Bronchial epithelial cell (primary cell): ENCODE measurements around the gene ABCB9. TPM values are rescaled to one million over a fixed set of nuclear protein-coding genes. Genes with fewer than 3 reads are reported as not detected.

Source experiments
- DNase-seq: peaks from one replicate; pipeline ENCODE4 v3.0.0-alpha.2; 2010; ENCODE audit warnings: low read depth
- FAIRE-seq: peaks from 2 replicates; lab custom pipeline; 2011; peaks lifted over from hg19 to GRCh38; lab: Jason Lieb, UNC
- H3K27me3 ChIP-seq: 2 replicates; pipeline ENCODE4 v1.5.1; 2011; ENCODE audit warnings: low read length; ENCODE audit not compliant: control insufficient read depth, insufficient read depth
- H3K36me3 ChIP-seq: 2 replicates; pipeline ENCODE4 v1.5.1; 2011; ENCODE audit warnings: low read length; ENCODE audit not compliant: control insufficient read depth, insufficient read depth
- H3K4me3 ChIP-seq: 2 replicates; pipeline ENCODE4 v1.5.1; 2011; ENCODE audit warnings: mild to moderate bottlenecking, low read depth, low read length, control low read depth
- CTCF ChIP-seq: IDR thresholded peaks from 2 replicates; pipeline ENCODE4 v1.5.1; 2011; ENCODE audit warnings: mild to moderate bottlenecking, moderate library complexity, low read length, control low read depth, inconsistent platforms; ENCODE audit not compliant: insufficient read depth, severe bottlenecking
- total RNA-seq: library from RNA; depleted of rRNA; stranded (reverse); fragments of >200 nt; gene quantifications from 2 replicates; pipeline ENCODE4 v1.2.1, GENCODE V29; 2014

ABCB9 gene
- total RNA-seq, 1 donor from 2014 or later, result 3.4 TPM

GRCh38 chr12:122927756-122928403 lies 38.4 kb downstream of the ABCB9 start:
- FAIRE-seq (no peak), DNase-seq (no peak)
- no peaks in the 10 kb centered on the region for H3K36me3 ChIP-seq
- H3K27me3 ChIP-seq, result no peaks in the 10 kb centered on the region
- H3K4me3 ChIP-seq, result no peak overlapping the region
- TF ChIP-seq CTCF, result no peak

DNA sequence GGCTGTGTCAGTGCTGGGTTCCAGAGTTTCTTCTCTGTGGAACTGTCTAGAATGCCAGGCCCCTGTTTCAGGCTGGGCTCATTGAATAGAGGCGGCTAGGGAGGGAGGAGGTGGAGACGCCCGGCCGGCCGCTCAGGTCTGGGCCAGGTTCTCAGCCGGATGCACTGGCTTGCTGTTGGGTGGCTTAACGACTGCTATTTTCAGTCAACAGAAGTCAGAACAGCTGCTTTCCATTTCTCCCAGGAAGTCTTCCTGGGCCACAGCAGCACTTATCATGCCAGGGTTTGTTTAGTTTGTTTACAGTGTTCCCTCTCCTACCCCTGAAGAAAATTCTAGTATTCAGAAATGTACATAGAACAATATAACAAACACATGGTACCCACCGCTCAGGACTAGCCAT lies 44.3 kb downstream of the ABCB9 start:
- H3K27me3 ChIP-seq, result no peaks in the 10 kb centered on the region
- H3K36me3 ChIP-seq, result no peaks in the 10 kb centered on the region
- H3K4me3 ChIP-seq, result no peak overlapping the region
- FAIRE-seq (no peak), DNase-seq (no peak)
- no peak for TF ChIP-seq CTCF

DNA sequence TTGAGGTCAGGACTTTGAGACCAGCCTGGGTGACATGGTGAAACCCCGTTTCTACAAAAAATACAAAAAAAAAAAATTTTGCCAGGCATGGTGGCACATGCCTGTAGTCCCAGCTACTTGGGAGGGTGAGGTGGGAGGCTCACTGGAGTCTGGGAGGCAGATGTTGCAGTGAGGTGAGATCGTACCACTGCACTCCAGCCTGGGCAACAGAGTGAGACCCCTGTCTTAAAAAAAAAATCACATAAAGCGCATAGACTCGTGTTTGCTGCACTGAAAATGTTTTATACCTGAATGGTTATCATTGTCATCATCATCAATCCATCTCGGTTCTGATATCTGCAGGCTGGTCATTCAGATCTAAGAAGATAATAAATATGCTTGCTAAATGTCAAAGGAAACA lies 45.6 kb downstream of the ABCB9 start:
- no peak for FAIRE-seq
- Histone ChIP-seq H3K4me3 (no peak overlapping the region), H3K36me3 (no peaks in the 10 kb centered on the region), H3K27me3 (no peaks in the 10 kb centered on the region)
- TF ChIP-seq CTCF, result no peak
- DNase-seq, result no peak

GRCh38 chr12:122918827-122919226 lies 47.4 kb downstream of the ABCB9 start:
- DNase-seq (peak; percentile 68), FAIRE-seq (no peak)
- TF ChIP-seq CTCF, result no peak
- no peaks in the 10 kb centered on the region for H3K36me3 ChIP-seq
- H3K4me3 ChIP-seq, result no peak overlapping the region
- H3K27me3 ChIP-seq, result no peaks in the 10 kb centered on the region

GRCh38 chr12:122917507-122918121 lies 48.6 kb downstream of the ABCB9 start:
- FAIRE-seq (no peak), DNase-seq (peak; percentile 62)
- no peaks in the 10 kb centered on the region for H3K27me3 ChIP-seq
- no peak overlapping the region for H3K4me3 ChIP-seq
- H3K36me3 ChIP-seq, result no peaks in the 10 kb centered on the region
- TF ChIP-seq CTCF, result no peak
